GM04504 (cell line): Measurements from ENCODE around the gene GPC6.
A peak's percentile ranks its signal among the peaks of the same experiment; 100 is the strongest.

Source experiments
- DNase-seq: peaks from one replicate; pipeline ENCODE4 v3.0.0-alpha.2; 2012; ENCODE audit warnings: low read depth

Gene GPC6

DNA sequence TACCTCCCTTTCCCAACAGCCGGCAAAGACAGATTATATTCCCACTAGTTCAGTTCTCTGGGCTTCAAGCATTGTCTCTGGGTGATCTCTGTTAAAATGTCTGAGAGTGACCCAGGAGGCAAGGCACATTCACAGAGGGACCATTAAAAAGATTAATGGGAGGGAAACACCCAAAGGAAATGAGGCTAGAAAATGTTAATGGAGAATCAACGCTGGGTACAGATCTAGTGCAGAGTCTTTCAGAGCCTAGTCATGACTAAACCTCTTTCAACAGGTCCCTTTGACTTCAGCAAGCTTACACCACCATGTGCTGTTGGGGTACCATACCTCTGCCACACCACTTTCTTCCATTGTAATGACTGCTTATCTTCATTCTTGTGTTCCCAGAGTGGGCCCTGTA, 894.3 kb downstream of the GPC6 start:
- no peak for DNase-seq

DNA sequence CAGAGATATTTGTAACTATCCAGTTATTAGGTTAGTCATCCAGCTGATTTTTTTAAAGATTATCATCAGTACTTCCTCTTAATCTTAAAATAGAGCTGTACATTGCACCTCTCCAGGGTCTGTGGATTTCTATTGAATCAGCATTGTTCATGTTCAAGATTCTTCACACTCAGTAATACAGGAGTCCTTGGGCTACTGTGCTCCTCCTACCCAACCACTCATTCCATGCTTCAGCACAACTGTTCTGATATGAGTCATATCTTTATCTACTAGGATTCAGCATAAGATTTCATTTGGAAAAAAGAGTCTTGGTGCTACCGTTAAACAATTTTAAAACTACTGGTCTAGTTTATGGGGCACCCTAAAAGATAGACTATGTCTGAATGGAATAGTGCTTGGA, 895.1 kb downstream of the GPC6 start:
- no peak for DNase-seq

DNA sequence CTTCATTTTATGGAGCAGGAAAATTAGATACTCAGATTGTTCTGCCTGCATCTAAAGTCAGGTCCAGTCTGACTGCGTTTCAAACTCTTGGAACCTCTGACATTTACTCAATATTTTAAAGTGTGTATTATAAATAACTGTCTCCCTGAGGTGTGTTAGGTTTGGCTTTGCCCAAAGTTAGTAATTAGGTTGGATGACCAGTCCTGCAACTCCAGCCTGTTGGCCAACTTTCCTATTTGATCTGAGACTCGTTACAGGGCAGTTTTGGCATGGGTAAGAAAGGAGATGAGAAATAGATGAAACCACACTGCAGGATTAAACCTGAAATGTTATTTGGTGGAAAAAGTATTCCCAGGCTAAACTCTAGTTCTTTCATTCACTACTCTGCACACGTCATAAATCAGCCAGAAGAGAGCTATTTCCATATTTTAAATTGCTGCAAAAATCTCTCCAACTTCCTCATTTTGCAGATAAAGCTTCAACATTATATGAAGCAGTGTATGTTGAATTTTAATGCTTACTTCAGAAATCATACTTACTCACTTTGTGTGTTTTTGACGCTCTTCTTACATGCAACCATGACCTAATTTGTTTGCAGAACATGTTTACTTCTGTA, 895.8 kb downstream of the GPC6 start:
- DNase-seq: no peak

DNA sequence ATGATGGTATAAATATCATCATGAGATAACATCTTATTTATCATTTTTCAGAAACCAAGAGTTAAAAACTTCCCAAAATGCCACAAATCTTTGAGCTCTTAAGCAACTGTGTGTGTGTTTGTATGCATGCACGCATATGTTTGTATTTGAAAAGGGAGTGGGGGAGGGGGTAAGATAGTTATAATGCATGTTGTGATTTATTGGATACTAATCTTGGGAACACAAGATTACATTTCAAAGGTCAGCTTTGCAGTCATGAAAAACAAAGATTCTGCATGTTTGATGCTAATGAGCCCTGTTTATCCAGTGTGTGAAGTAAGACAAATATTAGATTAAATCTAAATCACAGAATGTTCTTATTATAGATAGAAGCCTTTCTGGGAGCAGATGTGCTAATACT, 897.0 kb downstream of the GPC6 start:
- DNase-seq: no peak

DNA sequence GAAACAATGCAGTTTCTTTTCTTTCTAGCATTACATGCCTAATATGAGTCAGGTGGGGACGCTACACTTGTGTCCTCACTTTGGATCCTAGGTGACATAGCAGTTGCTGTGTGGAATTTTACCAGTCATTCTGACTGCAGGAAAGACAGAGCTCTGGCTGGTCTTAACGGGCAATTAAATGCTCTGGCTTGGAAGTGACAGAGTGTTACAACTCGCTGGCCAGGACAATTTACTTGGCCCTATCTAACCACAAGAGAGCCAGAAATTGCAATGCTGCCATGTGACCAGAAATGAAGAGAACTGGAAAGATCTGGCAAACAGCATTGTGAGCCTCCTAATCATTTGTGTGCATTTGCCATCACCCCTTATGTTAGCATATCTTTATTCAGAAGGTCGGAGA, 901.8 kb downstream of the GPC6 start:
- no peak for DNase-seq

DNA sequence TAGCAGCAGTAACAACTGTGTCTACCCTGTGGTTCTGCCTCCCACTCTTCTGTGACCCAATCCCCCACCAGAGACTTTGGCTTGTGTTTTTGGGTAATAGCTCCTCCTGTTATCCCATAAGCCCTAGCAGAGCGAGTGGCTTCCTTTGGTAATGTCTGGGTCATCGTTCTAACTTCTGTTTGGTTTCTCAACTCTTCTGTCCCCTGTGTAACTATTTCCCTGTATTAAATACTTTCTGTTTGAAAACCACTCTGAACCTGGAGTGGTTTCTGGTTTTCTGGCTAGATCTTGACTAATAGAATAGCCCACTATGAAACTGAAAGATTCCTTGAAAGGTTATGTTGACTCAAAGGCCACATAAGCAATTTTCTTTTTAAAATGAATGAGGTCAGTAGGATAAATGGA, 902.9 kb downstream of the GPC6 start:
- no peak for DNase-seq

DNA sequence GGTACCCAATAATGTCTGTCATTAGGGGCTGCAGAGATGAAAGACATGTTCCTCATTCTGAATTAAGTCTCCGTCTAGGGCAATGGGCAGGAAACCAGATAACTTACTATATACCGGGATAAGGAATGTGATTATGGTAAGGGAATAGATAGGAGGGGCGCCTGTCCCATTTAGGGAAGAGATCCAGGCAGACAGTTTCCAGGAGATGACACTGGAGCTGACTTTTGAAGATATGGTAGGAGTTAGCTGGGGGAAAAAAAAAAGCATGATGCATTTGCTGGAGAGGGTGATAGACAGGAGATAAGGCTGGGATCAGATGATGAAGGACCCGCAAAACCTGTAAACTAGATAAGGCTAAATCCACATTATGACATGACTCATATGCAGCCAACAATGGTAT, 912.2 kb downstream of the GPC6 start:
- no peak for DNase-seq

DNA sequence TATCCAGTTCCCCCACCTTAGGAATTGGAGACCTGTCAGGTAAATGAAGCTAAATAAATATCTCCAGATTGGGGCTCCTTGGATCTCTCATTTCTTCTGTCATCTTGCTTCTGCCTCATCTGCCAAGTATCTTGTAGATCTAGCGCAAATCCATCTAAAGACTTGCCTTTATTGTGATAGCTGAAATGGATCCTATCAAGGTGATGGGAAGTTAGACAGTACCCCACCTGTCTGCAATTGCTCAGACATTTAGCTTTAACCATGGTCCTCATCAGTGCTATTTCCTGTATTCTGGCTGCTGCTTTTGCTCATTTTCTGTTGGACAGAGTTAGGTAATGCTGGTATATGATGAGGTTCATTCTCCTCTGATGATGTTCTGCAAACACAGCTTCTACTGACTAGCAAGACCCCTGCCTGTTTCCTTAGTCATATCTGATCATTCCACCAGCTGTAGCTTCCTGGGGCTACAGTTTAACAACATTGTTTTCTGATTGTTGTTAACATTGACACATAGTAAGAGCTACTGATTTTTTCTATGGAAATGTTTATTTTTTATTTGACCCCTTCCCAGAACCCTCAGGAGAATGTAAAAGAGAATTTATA, 912.9 kb downstream of the GPC6 start:
- no peak for DNase-seq

DNA sequence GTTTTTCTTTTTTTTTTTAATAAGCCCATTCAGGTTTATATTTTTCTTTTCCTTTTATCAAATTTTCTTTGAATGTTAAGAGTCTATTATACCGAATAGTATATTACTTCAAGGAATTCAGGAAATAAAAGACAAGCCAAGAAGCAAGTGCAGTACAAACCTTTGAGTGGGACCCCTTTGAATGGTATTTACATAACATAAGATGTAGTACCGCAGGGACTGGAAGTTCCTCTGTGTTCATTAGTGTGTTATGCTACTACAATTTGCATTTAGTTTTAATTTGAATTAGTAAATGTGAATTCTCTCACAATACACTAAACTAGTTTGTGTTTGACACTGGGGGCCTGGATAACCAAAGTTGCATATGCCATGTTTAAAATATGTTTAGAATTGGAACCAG, 913.4 kb downstream of the GPC6 start:
- DNase-seq: no peak

DNA sequence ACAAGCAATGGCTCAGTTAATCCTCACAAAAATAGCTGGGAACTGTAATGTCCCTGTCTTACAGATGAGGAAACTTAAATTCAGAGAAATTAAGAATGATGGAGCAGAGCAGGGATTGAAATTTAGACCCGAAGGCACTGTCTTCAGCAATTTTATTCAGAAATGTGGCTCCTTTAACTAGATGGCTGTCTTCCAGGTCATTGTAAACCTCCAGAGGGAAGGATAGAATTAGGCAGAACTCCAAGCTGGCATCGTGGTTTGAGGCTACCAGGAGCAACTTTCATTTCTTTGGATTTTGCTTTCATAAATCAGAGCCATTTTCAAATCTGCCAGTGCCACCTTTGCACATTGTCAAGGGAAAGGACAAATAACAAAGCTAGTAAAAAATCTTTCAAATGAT, 913.9 kb downstream of the GPC6 start:
- DNase-seq: no peak

DNA sequence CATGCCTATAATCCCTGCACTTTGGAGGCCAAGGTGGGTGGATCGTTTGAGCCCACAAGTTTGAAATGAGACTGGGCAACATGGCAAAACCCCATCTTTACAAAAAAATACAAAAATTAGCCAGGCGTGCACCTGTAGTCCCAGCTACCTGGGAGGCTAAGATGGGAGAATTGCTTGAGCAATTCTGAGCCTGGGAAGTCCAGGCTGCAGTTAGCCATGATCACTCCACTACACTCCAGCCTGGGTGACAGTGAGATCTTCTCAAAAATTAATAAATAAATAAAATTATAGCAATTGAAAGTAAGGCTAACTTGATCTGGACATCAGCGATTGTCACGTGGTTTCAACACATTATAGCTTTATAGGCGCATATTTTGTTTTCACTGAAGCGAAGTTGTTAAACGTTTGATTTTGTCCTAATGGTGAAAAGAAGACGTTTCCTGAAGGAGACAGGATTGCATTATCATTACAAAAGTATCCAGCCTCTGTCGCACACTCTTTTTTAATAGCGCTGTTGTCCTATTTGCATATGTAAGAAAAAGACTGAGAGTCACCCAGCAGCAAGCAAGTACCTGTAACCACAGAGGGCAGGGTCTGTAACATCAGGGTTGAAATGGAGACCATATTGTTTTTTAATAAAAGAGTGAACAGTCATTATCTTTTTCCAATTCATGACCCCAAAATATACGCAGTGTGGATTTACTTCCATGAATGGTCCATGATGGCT, 917.2 kb downstream of the GPC6 start:
- DNase-seq: no peak

DNA sequence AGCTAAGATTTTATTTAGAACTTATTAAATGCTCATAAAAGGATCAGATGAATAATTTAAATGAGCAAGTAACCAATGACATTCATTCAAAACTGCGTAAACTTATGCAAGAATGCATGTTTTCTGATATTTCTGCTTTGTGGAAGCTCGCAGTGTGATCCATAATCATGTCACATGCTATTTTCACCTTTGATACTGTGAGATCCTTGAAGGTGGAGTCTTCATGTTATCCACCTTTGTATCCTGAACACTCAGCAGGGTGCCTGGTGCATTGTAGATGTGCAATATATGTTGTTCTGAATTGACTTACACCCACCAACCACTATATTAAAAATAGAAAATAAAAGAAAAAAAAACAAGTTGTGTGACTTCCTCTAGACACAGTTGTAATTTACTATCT, 919.4 kb downstream of the GPC6 start:
- no peak for DNase-seq

DNA sequence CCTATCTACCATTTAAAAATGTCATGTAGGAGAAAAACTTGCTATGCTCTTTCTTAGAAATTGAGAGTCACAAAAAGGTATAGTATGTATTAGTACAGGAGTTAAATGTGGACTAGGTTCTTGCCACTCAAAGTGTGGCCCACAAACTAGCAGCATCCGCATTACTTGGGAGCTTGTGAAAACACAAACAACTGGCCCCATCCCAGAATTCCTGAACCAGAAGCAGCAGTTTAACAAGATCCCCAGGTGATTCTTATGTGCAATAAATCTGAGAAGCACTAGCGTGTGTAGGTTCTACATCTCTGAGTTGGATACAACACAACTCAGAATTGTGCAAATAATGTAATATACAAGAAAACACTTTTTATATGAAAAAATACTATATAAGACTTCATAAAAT, 927.0 kb downstream of the GPC6 start:
- DNase-seq: no peak

DNA sequence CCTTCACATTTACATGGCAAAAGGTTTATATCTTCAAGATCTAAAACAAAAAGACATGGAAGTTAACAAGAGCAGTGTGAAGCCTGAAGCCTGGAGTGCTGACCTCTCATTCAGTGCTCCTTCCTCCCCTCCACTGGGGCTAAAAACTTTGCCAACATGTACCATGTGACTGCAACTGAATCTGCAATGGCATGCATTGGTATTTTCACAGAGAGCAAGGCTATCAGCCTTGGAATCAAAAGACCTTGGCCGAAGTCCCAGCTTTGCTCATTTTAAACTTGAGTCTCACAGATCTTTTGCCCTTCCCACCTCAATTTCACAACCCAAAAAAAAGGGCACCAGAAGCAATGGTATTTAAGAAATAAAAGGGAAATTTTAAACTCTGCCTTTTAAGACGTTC, 927.8 kb downstream of the GPC6 start:
- peak; percentile 28 for DNase-seq

DNA sequence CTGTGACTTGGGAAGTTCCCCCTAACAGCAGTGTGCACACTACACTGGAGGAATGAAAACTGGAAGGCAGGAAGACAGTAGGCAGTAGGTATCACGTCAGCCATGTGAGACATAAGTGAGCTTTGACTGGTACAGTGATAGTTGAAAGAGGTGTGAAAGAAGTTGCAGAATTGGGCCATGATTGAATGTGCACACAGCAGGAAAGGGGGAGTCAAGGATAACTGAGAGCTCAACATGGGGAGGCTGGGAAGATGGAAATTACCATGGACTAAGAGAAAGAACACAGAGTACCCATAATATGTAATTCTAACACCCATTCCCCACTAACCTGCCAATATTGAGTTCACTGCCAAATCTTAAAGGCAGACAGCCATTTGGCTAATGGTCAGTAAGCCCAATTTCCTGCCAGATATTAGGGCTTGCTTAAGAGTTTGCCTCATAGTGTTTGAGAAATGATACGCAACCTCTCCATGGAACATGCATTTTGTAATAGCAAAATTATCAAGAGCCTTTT, 931.2 kb downstream of the GPC6 start:
- DNase-seq: no peak

DNA sequence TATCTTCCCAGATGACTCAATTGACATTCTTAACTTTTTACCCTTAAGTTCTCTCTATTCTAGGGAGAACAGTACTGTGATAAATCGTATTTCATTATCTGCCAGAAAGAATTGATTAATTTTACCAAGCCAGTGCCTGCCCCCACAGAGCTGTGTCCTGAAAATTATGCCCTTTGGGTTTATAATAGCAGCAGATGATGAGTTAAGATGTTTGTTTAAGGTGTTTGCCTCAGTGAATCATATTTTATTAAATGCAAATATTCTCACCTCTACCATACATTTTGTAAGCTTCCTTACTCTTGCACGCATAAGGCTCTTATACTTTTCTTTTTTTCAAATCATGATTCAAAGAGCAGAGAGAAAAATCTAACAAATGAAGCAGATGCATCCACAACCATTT, 934.3 kb downstream of the GPC6 start:
- no peak for DNase-seq

DNA sequence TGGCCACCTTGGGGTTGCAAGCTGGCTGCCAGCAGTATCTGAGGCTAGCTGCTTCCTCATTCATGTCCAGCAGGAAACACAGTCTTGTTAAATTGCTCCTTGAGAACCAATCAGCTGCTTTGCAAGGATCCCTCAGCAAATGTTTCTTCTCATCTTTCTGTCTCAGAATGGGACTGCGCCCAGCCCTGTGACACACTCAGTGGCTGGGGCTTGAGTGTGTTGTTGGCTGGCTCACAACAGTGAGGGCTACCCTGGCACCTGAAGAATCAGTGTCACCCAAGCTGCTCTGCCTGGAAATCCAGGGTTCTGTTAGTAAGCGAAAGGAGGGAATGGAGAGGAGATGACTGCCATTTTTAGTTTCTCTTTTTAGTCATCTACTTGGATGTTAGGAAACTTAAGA, 935.7 kb downstream of the GPC6 start:
- DNase-seq: no peak

DNA sequence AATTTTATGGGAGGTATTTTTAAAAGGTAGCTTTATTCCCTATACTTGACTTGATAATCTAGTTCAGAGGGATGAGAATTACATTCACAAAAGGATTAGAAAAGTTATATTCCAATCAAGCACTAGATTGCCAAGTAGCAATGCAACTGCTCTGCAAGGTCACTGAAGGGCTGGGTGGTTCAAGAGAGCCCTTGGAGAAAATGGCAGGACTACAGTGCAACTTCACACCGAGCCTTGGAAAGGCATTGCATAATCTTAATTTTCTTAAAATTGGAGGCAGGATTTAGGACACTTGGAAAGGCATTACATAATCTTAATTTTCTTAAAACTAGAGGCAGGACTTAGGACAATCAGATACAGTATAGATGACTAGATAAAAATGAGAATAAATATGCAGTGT, 936.9 kb downstream of the GPC6 start:
- no peak for DNase-seq

DNA sequence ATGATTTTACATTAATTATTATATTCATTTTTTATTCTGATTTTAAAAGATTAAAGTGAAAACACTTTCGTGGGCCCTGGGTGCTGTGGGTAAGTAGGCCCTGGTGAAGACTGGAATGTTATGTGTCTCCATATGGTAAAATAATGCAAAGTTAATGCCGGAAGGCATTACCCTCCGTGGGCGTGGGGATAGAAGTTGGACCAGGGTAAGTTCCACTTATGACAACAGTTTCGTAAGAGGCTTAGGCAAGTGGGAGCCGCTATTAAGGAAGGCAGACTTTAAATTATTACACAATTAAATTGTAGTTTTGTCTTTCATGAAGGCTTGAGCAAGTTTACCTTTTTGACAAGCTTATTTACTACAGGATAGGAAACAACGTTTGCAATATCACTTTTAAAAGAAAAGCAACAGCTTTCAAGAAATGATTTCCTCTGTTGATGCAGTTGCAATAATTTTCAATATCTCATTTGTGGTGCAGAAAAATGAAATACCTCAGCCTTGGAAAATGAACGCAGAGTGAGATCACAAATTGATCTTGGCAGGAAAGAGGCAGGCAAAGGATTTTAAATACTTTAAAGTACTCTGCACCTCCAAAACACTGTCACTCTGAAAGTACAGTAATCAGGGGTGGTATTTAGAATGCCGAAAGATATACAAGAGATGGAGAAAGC, 942.3 kb downstream of the GPC6 start:
- DNase-seq: no peak

DNA sequence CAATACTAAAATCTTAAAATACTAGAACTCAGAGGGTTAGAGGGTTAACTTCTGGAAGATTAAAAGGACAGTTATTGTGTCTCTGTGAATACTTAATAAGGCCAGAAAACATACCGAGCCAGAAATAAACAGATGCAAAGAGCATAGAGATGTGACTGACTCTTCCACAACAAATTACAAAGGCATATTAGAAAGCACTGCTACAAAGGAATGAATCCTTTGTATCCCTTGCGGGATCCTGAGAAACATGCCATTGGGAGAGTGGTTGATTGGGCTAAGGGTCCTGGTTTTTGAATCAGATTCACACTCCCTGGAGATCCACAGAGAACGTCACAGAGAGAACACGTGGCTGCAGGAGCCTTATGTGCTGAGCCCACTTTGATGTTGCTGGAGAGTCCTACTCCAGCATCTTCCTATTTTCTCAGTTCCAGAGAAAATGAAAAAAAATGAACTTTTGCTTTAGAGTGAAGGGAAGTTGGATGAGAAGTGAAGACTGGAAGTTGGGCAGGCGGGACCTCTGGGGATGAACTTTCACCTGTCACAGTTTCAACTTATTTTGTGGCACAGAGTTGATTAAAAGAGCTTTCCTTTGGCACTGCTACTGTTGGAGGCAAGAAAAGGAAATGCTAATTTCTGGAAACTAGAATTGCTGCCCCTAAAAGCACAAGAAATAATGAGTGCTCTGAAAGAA, 943.0 kb downstream of the GPC6 start:
- DNase-seq: no peak

DNA sequence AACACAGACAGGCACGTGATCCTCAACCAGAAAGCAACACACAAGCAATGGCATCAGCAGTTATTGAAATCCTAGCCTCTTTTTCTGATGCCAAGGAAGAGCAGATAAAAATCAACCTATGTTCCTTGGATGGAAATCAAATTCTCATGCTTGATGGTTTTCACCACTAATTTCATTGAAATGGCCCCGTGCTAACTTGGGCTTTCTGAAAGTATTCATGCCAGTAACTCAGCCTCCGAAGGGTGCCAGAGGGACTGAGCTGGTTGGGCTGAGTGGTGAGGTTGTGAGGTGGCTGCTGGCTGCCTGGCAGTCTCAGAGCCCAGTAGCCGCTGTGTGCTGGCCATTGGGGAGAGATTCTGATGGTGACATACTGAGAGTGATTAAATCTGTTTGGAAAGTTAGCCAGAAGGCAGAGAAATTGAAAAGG, 943.6 kb downstream of the GPC6 start:
- DNase-seq: no peak

DNA sequence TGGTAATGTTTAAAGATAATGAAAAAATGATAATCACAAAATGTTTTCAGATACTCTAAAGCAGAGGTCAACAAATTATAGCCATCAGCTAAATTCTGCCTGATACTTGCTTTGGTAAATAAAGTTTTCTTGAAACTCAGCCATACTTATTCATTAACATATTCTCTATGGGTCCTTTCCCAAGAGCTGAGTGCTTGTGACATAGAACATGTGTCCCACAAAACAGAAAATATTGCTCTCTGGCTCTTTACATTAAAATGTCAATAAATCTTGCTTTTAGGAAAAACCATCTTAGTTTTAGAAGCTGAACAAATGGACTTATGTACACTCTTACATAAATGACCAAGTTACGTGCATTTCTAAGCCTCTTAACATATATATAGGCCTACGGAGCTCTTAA, 945.8 kb downstream of the GPC6 start:
- no peak for DNase-seq
